H1 (cell line): ENCODE results near the gene NPS. TPM values are rescaled to one million over a fixed set of nuclear protein-coding genes. Genes with fewer than 3 reads are reported as not detected.

Experiments used
- HDAC2 ChIP-seq, 2 experiments: fragments of 300-600 bp in 1 of 2; sonication (generic) in 1 of 2; IDR thresholded peaks; 2 replicates each; pipeline ENCODE4 v1.6.1; 2011 to 2012; ENCODE audit warnings: low read depth in 2 of 2, low read length in 2 of 2, mild to moderate bottlenecking in 2 of 2, moderate library complexity in 2 of 2, borderline replicate concordance in 1 of 2, inconsistent platforms in 1 of 2
- NANOG ChIP-seq: IDR thresholded peaks from 2 replicates; pipeline ENCODE4 v1.6.1; 2011; ENCODE audit warnings: low read length, low read depth, mild to moderate bottlenecking, inconsistent platforms; ENCODE audit not compliant: insufficient read depth, poor library complexity, severe bottlenecking
- polyA plus RNA-seq, 7 experiments: library from polyadenylated mRNA; depleted of rRNA in 3 of 7; stranded (reverse) in 5 of 7; unstranded in 2 of 7; fragments of >200 nt in 5 of 7; fragments of 200-250 nt in 2 of 7; gene quantifications; 1 replicate in 5 of 7; 2 replicates in 1 of 7; 4 replicates in 1 of 7; pipeline versions ENCODE4 v1.2.1 to v1.2.3, GENCODE V29; 2011 to 2013; ENCODE audit warnings: missing spikeins in 2 of 7, mixed read lengths in 2 of 7
- total RNA-seq: library from RNA; stranded (reverse); fragmentation: NEBNext Ultra II Directional; extraction: Animal tissue kit (Norgen Biotek cat#: 25700); gene quantifications from 2 replicates; pipeline ENCODE4 v1.2.1, GENCODE V29; 2021

Gene NPS
- total and polyA plus RNA-seq, 2 of the 8 experiments (the other 6 are each of a cell fraction or from before 2014, with no cell fraction given) = not detected

DNA sequence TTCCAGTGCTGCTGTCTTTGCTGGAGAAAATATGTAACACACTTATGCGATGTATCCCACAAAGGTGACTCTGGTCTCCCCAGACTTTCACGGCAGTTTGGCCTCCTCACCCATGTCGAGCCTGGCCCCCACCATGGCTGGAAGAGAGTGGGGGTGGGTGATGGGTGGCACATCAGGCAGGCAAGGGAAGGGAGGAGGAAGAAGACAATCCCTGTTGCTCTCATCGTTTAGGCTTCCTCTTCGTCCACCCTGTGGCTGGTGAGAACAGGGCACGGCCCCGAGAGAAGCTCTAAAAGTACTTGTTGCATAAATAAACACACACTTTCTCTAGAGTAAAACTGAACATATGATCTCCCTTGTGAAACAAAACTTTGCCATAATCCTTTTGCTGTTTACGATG lies 11.2 kb upstream of the NPS start (continued):
- TF ChIP-seq HDAC2 (IDR thresholded peaks at IDR 0.05; ENCODE audit: borderline replicate concordance in 1 of 2, low read depth in 2 of 2, low read length in 2 of 2) = no peak
- TF ChIP-seq NANOG = no peak
